Uterus (tissue), 4 donors: ENCODE data around the gene HOATZ. TPM values are rescaled to one million over a fixed set of nuclear protein-coding genes. Genes with fewer than 3 reads are reported as not detected.

Experiments used
- DNase-seq, 2 donors: peaks; one replicate each; pipeline ENCODE4 v3.0.0-alpha.2; 2019 to 2020
- H3K27ac ChIP-seq, 2 donors: fragments of 200-600 bp; sonication (generic); 1 replicate in 1 of 2; 2 replicates in 1 of 2; pipeline ENCODE4 v1.5.1; 2016 to 2018
- H3K27me3 ChIP-seq, 2 donors: fragments of 200-600 bp; sonication (generic); one replicate each; pipeline ENCODE4 v1.5.1; 2018 to 2019; ENCODE audit warnings: control low read depth in 1 of 2
- H3K36me3 ChIP-seq, 2 donors: fragments of 200-600 bp; sonication (generic); one replicate each; pipeline ENCODE4 v1.5.1; 2019; ENCODE audit warnings: control low read depth in 1 of 2
- H3K4me1 ChIP-seq, 2 donors: fragments of 200-600 bp; sonication (generic); one replicate each; pipeline ENCODE4 v1.5.1; 2018 to 2019; ENCODE audit warnings: control low read depth in 1 of 2
- H3K4me3 ChIP-seq, 2 donors: fragments of 200-600 bp; sonication (generic); 1 replicate in 1 of 2; 2 replicates in 1 of 2; pipeline ENCODE4 v1.5.1; 2018 to 2019; ENCODE audit warnings: mild to moderate bottlenecking in 1 of 2
- H3K9me3 ChIP-seq, 2 donors: fragments of 200-600 bp; sonication (generic); one replicate each; pipeline ENCODE4 v1.5.1; 2019; ENCODE audit warnings: control low read depth in 1 of 2
- POLR2A ChIP-seq, 2 donors: fragments of 450-650 bp; IDR thresholded peaks; one replicate each; pipeline ENCODE4 v1.6.1; 2016; ENCODE audit warnings: antibody characterized with exemption in 2 of 2, mild to moderate bottlenecking in 1 of 2, moderate library complexity in 1 of 2
- intact Hi-C: fragments of 100-400 bp; cut with DNase I; formaldehyde crosslinking; loops from one replicate; pipeline ENCODE4 v1.15.1; 2023; ENCODE audit warnings: low total_unique reads
- total RNA-seq, 4 donors: library from RNA; depleted of rRNA in 3 of 4; stranded (reverse); fragments of >200 nt in 3 of 4; gene quantifications; one replicate each; pipeline versions ENCODE4 v1.1.0 to v1.2.4, GENCODE V29; 2014 to 2023
- TF ChIP-seq, protein P1 (sequence below), 4 experiments: fragments of 200-600 bp in 2 of 4; fragments of 450-650 bp in 2 of 4; sonication (generic) in 2 of 4; IDR thresholded peaks; one replicate each; pipeline ENCODE4 v1.5.1; 2016 to 2019; ENCODE audit warnings: antibody characterized with exemption in 4 of 4, mild to moderate bottlenecking in 2 of 4, moderate library complexity in 1 of 4
- donor health status: DM: yes; HTN: yes; CAD: no.

HOATZ gene
- 1 to 10 TPM in 2 of 4 donors, under 1 TPM in 1, not detected in 1; 0.88 to 2.7 (median 2.6) TPM for total RNA-seq

DNA sequence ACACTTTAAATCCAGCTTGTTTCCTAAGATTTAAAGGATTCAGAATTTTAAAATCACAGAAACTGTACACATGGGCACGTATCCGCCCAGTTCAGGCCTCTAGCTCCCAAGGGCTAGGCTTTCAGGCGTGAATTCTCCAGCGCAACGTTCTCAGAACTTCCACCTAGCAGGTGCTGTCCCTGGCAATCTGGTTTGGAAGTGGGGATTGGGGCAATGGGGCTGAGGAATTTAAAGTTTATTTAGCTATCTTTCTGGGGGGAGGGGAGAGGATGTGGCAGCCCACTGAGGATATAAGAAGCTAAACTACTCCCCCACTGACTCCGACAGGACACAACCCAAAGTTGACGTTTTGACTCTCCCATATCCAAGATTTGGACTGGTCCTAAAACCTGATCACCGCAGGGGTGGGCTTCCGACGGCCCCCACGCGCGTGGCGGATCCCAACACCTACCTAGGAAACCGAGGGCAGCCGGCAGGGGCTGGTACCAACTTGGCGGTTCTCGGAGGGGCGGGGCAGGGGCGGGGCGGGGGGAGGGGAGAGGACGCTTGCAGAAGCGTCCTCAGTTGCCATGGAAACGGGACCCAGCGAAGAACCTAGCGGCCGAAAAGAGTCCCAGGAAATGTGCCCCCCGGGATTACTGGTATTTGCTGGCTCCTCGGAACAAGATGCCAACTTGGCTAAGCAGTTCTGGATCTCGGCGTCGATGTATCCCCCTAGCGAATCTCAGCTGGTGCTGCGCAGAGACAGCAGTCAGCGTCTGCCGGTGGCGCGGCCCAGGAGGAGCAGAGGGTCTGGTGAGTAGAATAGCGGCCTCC lies at the start of gene HOATZ:
HOATZ (plus strand) TSS at position 563 of the 816 bp plus-strand sequence; CDS start at position 570, 7 bp downstream.
- TF ChIP-seq, protein P1, sequence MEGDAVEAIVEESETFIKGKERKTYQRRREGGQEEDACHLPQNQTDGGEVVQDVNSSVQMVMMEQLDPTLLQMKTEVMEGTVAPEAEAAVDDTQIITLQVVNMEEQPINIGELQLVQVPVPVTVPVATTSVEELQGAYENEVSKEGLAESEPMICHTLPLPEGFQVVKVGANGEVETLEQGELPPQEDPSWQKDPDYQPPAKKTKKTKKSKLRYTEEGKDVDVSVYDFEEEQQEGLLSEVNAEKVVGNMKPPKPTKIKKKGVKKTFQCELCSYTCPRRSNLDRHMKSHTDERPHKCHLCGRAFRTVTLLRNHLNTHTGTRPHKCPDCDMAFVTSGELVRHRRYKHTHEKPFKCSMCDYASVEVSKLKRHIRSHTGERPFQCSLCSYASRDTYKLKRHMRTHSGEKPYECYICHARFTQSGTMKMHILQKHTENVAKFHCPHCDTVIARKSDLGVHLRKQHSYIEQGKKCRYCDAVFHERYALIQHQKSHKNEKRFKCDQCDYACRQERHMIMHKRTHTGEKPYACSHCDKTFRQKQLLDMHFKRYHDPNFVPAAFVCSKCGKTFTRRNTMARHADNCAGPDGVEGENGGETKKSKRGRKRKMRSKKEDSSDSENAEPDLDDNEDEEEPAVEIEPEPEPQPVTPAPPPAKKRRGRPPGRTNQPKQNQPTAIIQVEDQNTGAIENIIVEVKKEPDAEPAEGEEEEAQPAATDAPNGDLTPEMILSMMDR (IDR thresholded peaks at IDR 0.05) = no peak
- no peak for TF ChIP-seq POLR2A (IDR thresholded peaks at IDR 0.05)
- H3K4me1 ChIP-seq = peaks cover 0 to 7% of the 10 kb centered on the region in 2 donors
- no peak for DNase-seq
- no peak within 1 kb of the TSS for H3K4me3 ChIP-seq
- H3K36me3 ChIP-seq = no peaks in the 10 kb centered on the region
- peaks cover 11 to 19% of the 10 kb centered on the region in 2 donors for H3K27me3 ChIP-seq
- no peaks in the 10 kb centered on the region for H3K9me3 ChIP-seq
- H3K27ac ChIP-seq = no peak within 1 kb of the TSS
- intact Hi-C loops = no loop called here

DNA sequence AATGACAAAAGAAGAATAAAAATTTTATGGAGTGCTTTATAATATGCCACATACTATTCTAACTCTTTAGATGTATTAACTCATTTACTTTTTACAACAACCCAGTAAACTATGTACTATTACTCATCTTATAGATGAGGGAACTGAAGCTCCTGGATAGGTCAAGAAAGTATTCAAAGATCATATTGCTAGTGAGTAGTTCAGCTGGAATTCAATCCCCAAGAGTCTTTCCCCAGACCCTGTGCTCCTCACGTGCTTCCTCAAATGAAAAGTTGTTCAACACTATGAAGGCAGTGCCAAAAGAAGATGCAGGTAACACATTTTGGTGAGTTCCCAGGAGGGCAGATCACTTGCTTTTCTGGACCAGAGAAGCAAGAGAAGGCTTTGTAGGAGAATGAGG lies 49.2 kb upstream of the HOATZ start:
- Histone ChIP-seq H3K4me1 (no peaks in the 10 kb centered on the region), H3K9me3 (no peaks in the 10 kb centered on the region), H3K27me3 (no peaks in the 10 kb centered on the region), H3K36me3 (no peaks in the 10 kb centered on the region), H3K4me3 (no peak overlapping the region), H3K27ac (no peak overlapping the region)
- intact Hi-C loops = no loop called here
- no peak for DNase-seq
- TF ChIP-seq POLR2A (IDR thresholded peaks at IDR 0.05) = no peak
- TF ChIP-seq, protein P1 (IDR thresholded peaks at IDR 0.05) = no peak

DNA sequence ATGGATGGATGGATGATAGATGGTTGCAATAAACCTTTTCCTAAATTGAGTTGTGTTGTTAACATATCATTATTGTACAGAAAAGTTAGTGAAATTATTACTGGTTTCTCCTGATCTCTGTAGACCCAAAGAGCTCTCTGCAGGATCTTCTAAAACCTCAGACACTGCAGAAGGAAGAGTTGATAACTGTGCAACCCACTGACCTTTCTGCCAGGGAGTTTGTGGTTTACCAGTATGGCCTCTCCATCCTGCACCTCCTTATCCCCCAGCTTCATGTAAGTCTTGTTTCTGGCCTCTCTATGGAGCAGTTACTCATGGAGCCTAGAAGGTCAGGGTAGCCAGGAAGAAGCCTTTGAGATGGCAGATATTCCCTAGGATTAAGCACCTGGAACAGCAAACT lies 48.0 kb upstream of the HOATZ start:
- no peak for DNase-seq
- no peaks in the 10 kb centered on the region for H3K4me1 ChIP-seq
- H3K36me3 ChIP-seq = no peaks in the 10 kb centered on the region
- no peak for TF ChIP-seq POLR2A (IDR thresholded peaks at IDR 0.05)
- TF ChIP-seq, protein P1 (IDR thresholded peaks at IDR 0.05) = no peak
- H3K27me3 ChIP-seq = no peaks in the 10 kb centered on the region
- H3K9me3 ChIP-seq = no peaks in the 10 kb centered on the region
- no peak overlapping the region for H3K27ac ChIP-seq
- intact Hi-C loops = no loop called here
- H3K4me3 ChIP-seq = no peak overlapping the region

DNA sequence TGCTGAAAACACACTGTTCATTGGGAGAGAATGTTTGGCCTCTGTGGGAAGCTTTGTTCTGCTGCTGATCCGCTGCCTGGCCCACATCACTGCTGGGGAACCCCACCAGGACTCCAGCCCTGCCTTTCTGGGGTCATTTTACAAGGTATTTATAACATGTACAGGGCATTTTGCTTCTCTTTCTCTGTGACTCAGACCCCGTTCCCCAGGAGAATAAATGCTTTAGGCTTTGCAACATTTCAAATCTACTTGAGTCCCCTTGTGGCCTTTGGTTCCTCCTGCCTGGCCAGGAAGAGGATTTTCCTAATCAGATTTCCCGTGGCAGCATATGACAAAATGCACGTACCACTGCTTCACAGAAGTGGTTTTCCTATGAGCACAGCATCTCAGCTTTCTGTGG lies 45.4 kb upstream of the HOATZ start:
- H3K4me3 ChIP-seq = no peak overlapping the region
- H3K27me3 ChIP-seq = no peaks in the 10 kb centered on the region
- intact Hi-C loops = no loop called here
- H3K9me3 ChIP-seq = no peaks in the 10 kb centered on the region
- H3K4me1 ChIP-seq = no peaks in the 10 kb centered on the region
- TF ChIP-seq, protein P1 (IDR thresholded peaks at IDR 0.05) = no peak
- no peak for TF ChIP-seq POLR2A (IDR thresholded peaks at IDR 0.05)
- no peak for DNase-seq
- H3K36me3 ChIP-seq = no peaks in the 10 kb centered on the region
- no peak overlapping the region for H3K27ac ChIP-seq

DNA sequence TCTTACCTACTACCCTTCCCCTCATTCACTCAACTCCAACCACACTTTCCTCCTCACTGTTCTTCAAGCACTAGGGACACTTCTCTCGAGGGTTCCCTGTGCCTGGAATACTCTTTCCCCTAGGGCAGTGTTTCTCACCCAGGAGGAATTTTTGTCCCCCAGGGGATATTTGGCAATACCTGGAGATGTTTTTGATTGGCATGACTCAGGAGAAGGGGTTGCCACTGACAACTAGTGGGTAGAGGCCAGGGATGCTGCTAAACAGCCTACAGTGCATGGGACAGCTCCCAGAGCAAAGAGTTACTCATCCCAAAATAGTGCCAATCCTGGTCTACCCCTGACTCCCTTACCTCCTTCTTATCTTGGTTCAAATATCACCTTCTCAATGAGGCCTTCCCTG lies 42.4 kb upstream of the HOATZ start:
- no peaks in the 10 kb centered on the region for H3K4me1 ChIP-seq
- TF ChIP-seq, protein P1 (IDR thresholded peaks at IDR 0.05) = no peak
- TF ChIP-seq POLR2A (IDR thresholded peaks at IDR 0.05) = no peak
- H3K27ac ChIP-seq = no peak overlapping the region
- H3K4me3 ChIP-seq = no peak overlapping the region
- no peaks in the 10 kb centered on the region for H3K36me3 ChIP-seq
- no peaks in the 10 kb centered on the region for H3K9me3 ChIP-seq
- DNase-seq = no peak
- intact Hi-C loops = no loop called here
- no peaks in the 10 kb centered on the region for H3K27me3 ChIP-seq
